Measurements from ENCODE around the gene BUD23. TPM values are rescaled to one million over a fixed set of nuclear protein-coding genes. Genes with fewer than 3 reads are reported as not detected.

Gene BUD23
- total RNA-seq, 1 experiment from 2014 or later = 78.1 TPM

GRCh38 chr7:73682745-73683055 is 697 bp upstream of the BUD23 start:
- no peaks in the 10 kb centered on the region for H3K27me3 Mint-ChIP-seq (ENCODE audit: low read depth)
- no peak overlapping the region for H2AK5ac ChIP-seq (ENCODE audit: insufficient read length, low read length)
- peaks cover 3% of the 10 kb centered on the region for H4K20me1 ChIP-seq (ENCODE audit: control insufficient read depth, insufficient read depth, insufficient read length)
- peak overlapping the region; percentile 90 to 98 for H3K4me3 Mint-ChIP-seq
- no peak overlapping the region for H2BK15ac ChIP-seq (ENCODE audit: low read depth, low read length)
- H3K4me1 ChIP-seq (ENCODE audit: insufficient read depth, low read length) = peaks cover 4% of the 10 kb centered on the region; the same call in 1 of the 2 replicates
- peak overlapping the region; percentile 94 for H3K14ac ChIP-seq (ENCODE audit: insufficient read depth, low read length)
- no peak for TF ChIP-seq CTCF (conservative IDR thresholded peaks at IDR 0.05)
- no peak overlapping the region for H2BK12ac ChIP-seq (ENCODE audit: insufficient read length, low read depth, low read length)
- peak overlapping the region; percentile 97 for H3K18ac ChIP-seq (ENCODE audit: insufficient read length, low read depth, low read length)
- H2BK5ac ChIP-seq (ENCODE audit: insufficient read length, low read length) = no peak overlapping the region
- no CpG with 5 or more reads among the region's 33 CpGs for WGBS (ENCODE audit: extremely low coverage, insufficient read length, low lambda C conversion rate)
- DNase-seq = no peak
- no peak overlapping the region for H4K8ac ChIP-seq (replicated peaks; ENCODE audit: insufficient read length, low read depth, low read length)
- no peak overlapping the region for H3K4ac ChIP-seq (ENCODE audit: low read depth, low read length)
- H4K5ac ChIP-seq (ENCODE audit: insufficient read length, low read depth, low read length) = peak overlapping the region; percentile 74
- no peak overlapping the region for H2BK120ac ChIP-seq (ENCODE audit: low read depth, low read length, poor library complexity, severe bottlenecking)
- peaks cover 23% of the 10 kb centered on the region; the same call in 1 of the 2 replicates for H3K79me2 ChIP-seq (ENCODE audit: insufficient read depth, low read length)
- H3K27me3 ChIP-seq (ENCODE audit: insufficient read depth, low read length) = no peaks in the 10 kb centered on the region
- H3K56ac ChIP-seq (ENCODE audit: insufficient read length, low read depth, low read length) = no peak overlapping the region
- peak overlapping the region; percentile 79 for H3K4me2 ChIP-seq (ENCODE audit: insufficient read depth, insufficient read length, low read length)
- H2AFZ ChIP-seq (ENCODE audit: low read length) = no peak overlapping the region
- H3K9me3 Mint-ChIP-seq = no peaks in the 10 kb centered on the region
- peaks cover 24 to 43% (median 31%) of the 10 kb centered on the region in 3 experiments for H3K36me3 Mint-ChIP-seq (ENCODE audit: insufficient read depth in 1 of 3, low read depth in 3 of 3)
- H3K27ac ChIP-seq (ENCODE audit: insufficient read length, low read depth, low read length) = no peak overlapping the region
- H3K4me1 Mint-ChIP-seq = peaks cover 14 to 23% of the 10 kb centered on the region in 2 experiments
- H3K79me1 ChIP-seq (ENCODE audit: insufficient read depth, low read depth, low read length, poor library complexity, severe bottlenecking) = peaks cover 19% of the 10 kb centered on the region
- H4K91ac ChIP-seq (ENCODE audit: insufficient read length, low read depth, low read length) = no peak overlapping the region
- H3K9me3 ChIP-seq (ENCODE audit: control insufficient read depth, low read depth, low read length) = no peaks in the 10 kb centered on the region
- peak overlapping the region in 2 of 3 experiments; percentile 59 to 61; a peak in 5 of 7 replicates for H3K27ac Mint-ChIP-seq
- no peak overlapping the region for H3T11ph ChIP-seq (ENCODE audit: low read length)
- H3K23me2 ChIP-seq (ENCODE audit: insufficient read length, low read depth, low read length, poor library complexity, severe bottlenecking) = peaks cover 12% of the 10 kb centered on the region
- H2BK20ac ChIP-seq (ENCODE audit: low read depth, low read length, poor library complexity, severe bottlenecking) = no peak overlapping the region
- H3K23ac ChIP-seq (ENCODE audit: insufficient read length, low read depth, low read length) = no peak overlapping the region
- peak overlapping the region; percentile 84 for H3K9ac ChIP-seq (ENCODE audit: extremely low read depth, insufficient read length, low read length)
